Stimulated activated CD4-positive, alpha-beta T cell treated with anti-CD3 and anti-CD28 coated beads, TNF-alpha, amount 100 ng/mL, for 24 hours (primary cell): Measurements from ENCODE around the gene JHY.
A peak's percentile ranks its signal among the peaks of the same experiment; 100 is the strongest.
"Not testable (repeated sequence)": the region's sequence is repeated elsewhere in the genome, so short reads cannot be mapped to it uniquely, and the experiment has no call there.

Source experiments
- DNase-seq, 3 experiments: peaks; one replicate each; pipeline ENCODE4 v3.0.0-alpha.2; 2020; ENCODE audit warnings: low read depth in 3 of 3

JHY gene

GRCh38 chr11:122882189-122882856 lies at the start of gene JHY:
TSS of gene JHY (plus strand) at chr11:122882759. CDS start at chr11:122885850, 3,091 bp downstream.
- peak in 1 of 3 experiments; percentile 8 for DNase-seq

GRCh38 chr11:122833846-122834464 lies 48.6 kb upstream of the JHY start:
- DNase-seq: no peak

GRCh38 chr11:122836916-122837315 lies 45.6 kb upstream of the JHY start:
- DNase-seq: no peak

DNA sequence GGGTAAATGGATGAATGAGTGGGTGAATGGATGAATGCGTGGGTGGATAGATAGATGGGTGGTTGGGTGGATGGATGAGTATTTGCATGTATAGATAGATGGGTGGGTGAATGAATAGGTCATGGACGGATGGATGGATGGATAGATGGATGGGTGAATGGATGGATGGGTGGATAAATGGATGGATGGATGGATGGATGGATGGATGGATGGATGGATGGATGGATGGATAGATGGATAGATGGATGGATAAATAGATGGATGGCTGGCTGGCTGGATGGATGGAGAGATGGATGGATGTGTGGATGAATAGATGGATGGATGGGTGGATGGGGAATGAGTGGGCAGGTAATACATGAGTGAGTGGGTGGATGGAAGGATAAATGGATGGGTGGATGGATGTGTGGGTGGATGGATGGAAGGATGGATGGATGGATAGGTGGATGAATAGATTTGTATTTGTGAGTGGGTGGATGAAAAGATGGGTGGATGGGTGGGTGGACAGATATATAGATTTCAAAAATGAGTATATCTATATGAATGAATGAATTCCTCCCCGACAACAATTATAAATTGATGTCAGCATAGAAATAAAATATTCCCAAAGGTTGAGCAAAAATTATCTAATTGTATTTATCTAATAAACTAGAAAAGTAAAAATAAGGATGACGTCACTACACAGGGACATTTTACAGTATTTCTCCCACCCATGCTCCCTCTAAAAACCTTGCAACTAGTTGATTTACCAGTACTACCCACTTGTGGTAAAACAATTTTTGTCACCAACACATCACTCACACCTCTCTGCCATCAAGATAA lies 44.8 kb upstream of the JHY start:
- no peak for DNase-seq

- DNase-seq: peak in 1 of 3 experiments; percentile 23
These were observed 39.0 kb upstream of the JHY start for GRCh38 chr11:122843281-122844141.

GRCh38 chr11:122847466-122847865 lies 35.1 kb upstream of the JHY start:
- DNase-seq: no peak

DNA sequence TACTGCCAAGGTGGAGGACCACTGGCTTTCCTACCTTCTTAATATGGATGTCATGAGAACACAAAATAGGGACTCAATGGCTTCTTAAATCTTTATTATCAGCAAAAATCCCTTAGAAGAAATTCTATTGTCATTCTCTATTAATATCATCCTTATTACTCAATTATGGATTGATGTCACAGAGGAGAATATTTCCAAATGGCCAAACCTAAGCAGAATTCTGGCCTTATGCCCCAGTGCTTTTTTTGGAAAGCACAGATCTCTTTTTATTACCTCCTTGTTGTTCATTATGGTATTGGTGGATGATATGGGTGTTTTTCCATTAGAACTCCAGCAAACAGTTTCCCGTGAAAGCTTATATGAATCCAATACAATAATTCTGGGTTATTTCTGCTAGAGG lies 34.4 kb upstream of the JHY start:
- no peak for DNase-seq

DNA sequence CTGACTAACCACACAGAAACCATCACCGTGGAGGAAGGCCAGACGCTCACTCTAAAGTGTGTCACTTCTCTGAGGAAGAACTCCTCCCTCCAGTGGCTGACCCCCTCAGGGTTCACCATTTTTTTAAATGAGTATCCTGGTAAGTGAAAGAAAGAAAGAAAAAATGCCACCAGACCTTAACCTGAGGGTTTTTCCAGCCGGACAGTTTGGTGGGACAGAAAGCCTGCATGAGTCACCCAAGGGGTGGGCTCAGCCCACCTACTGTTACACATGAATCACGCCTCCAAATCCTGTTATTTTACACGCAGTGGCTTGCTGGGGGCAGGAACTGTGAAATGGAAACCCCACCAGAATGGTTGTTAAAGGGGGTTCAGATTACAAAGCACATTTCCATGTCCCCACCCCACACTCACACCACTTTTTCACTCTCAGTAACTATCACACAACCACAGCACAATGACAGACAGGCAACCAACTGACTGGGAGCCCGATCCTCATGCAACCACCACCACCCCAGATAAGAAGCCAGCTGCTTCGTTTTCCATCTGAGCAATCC lies 32.4 kb upstream of the JHY start:
- DNase-seq: peak in 1 of 3 experiments; percentile 18

DNA sequence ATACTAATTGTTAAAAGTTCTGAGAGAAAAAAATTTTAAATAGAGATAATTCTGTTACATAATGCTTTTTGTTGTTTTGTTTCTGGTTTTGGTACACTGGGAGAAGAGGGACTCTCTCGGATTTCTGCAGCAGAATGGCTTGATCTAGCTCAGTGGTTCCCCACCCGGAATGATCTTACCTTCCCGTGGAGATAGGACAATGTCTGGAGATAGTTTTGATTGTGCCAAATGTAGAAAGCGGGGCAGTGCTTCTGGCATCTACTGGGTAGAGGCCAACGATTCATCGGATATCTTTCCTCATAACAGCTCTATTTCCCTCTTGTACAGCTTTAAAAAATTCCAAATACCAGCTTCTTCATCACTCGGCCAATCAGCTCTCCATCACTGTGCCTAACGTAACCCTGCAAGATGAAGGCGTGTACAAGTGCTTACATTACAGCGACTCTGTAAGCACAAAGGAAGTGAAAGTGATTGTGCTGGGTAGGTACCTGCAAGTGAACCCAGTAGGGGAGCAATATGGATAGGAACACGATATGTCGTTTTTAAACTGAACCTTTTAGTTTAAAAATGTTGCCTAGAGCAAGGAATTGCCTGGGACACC lies 31.1 kb upstream of the JHY start:
- no peak for DNase-seq

DNA sequence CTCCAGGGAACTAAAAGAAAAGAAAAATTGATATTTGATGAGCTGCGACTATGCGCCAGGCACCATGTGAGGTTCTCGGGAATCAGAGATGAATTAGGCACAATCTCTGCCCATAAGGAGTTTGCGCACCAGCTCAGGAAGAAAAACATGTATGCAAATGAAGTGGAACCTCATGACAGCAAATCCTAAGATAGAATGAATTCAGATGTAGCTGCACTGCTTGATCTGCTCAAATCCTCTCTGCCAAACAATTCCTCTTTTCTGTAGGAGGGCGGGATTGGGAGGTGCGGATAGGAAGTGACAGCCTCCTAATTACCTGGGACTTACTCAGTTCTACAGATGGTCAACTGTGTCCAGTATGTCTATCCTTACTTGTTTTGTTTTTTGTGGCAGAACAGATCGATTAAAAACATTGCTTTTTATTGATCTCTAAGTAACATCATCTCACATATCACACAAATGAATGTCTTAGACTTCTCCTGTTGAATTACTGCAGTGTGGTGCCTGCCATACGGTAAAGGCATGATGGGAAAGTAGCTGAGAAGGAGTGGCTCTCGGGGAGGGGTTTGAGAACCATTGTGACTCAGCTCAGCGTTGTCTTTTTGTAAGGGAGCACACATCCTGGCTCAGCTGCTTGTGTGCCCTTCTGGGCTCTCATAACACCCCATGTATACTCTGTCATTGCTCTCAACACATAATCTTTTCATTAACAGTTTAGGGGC lies 30.3 kb upstream of the JHY start:
- peak in 1 of 3 experiments; percentile 19 for DNase-seq

GRCh38 chr11:122852796-122853160 lies 29.8 kb upstream of the JHY start:
- no peak for DNase-seq

GRCh38 chr11:122853261-122853660 lies 29.3 kb upstream of the JHY start:
- DNase-seq: no peak

DNA sequence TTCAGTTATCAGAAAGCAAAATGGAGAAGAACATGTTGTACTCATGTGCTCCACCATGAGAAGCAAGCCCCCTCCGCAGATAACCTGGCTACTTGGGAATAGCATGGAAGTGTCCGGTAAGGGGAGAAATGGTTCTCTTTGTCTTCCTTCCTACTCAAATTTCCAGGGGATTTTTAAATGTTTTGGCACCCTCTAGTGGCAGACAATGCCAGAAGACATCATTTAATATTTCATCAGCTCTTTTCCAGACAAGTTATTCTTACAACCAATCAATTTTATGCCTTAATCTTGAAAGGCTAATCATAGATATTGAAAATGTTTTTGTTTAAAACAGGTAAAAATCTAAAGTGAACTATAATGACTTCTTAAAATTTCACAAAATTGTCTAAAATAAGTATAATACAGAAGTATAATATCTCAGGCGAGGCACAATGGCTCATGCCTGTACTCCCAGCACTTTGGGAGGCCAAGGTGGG lies 28.6 kb upstream of the JHY start:
- DNase-seq: peak in 1 of 3 experiments; percentile 38

- DNase-seq: no peak
These were observed 20.9 kb upstream of the JHY start for GRCh38 chr11:122861631-122862030.

DNA sequence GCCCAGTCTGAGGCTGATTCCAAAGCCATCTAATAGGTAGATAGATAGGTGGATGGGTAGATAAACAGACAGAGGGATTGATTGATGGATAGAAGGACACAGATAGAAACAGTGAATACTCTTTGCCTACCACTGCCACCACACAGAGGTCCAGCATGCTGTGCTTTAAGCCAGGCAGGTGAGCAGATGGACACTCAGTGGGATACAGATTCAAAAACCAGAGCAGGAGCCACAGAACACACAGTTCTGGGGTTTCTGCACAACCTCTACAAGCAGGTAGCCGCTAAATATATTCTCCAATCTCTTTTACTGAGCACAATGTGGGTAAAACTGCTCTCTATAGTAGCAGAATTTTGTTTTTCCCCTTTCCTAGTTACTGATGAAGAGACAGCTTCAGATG lies 20.5 kb upstream of the JHY start:
- no peak for DNase-seq

DNA sequence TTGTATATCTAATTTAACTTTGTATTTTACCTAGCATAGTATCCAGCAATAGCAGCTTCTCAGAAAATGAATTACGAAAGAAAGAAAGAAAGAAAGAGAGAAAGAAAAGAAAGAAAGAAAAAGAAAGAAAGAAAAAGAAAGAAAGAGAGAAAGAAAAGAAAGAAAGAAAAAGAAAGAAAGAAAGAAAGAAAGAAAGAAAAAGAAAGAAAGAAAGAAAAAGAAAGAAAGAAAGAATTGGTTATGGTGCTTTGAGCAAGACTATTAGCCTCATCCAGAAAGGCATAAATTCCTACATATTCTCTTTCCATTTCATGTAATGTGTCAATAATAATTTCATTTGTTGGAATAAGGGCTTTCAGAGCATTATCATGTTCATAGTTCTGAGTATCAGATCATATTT lies 19.4 kb upstream of the JHY start:
- DNase-seq: not testable (repeated sequence)

DNA sequence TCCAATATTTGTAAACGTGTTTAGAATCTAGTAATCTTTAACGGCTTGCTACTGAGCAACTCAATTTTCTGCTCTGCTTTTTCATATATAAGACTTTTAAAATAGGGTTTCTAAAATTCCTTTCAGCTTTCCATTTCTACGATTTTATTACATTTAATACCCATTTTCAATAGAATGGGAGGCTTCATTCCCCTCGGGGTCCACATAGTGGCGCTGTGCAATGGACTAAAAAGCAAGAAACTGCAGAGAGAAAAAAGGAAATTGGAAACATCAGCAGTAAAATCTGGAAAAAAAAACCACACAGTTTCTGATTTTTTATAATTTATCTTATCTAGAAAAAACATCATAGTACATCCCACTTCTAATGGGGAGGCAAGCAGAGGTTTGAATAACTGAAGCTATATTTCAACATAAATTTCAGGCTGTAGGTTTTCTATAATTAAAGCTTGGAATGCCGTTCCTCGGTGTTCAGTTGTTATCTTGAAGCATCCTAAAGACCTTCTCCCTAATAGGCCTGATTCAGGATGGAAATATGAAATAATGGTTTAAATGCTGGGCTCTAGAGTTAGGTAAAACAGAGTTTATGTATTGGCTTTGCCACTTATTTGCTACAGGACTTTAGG lies 18.7 kb upstream of the JHY start:
- DNase-seq: peak in 1 of 3 experiments; percentile 43

- no peak for DNase-seq
These were observed 18.0 kb upstream of the JHY start for GRCh38 chr11:122864386-122865115.

DNA sequence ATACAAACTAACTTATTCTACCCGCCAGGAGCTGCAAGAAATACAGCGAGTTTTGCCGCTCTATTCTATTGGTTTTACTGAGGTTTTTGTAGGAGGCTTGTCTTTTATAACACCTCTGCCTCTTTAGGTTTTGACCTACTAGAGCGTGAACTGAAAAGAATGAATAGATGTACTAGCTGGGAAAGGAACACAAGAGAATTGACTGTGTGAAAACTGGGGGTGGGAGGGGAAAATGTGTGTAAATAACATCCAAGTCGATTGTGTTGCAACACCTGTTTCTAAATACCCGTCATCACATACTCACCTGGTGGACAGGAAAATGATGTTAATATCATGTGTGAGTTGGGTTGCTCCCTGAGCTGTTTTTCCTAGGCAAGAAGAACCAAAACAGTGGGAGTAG lies 12.9 kb upstream of the JHY start:
- no peak for DNase-seq
